ENCODE data around the gene ERBB2. TPM values are rescaled to one million over a fixed set of nuclear protein-coding genes. Genes with fewer than 3 reads are reported as not detected.

The ERBB2 gene
- total and polyA plus RNA-seq, 2 of the 13 experiments (the other 11 are each of a cell fraction or from before 2014, with no cell fraction given): 57.7 to 64.1 TPM

DNA sequence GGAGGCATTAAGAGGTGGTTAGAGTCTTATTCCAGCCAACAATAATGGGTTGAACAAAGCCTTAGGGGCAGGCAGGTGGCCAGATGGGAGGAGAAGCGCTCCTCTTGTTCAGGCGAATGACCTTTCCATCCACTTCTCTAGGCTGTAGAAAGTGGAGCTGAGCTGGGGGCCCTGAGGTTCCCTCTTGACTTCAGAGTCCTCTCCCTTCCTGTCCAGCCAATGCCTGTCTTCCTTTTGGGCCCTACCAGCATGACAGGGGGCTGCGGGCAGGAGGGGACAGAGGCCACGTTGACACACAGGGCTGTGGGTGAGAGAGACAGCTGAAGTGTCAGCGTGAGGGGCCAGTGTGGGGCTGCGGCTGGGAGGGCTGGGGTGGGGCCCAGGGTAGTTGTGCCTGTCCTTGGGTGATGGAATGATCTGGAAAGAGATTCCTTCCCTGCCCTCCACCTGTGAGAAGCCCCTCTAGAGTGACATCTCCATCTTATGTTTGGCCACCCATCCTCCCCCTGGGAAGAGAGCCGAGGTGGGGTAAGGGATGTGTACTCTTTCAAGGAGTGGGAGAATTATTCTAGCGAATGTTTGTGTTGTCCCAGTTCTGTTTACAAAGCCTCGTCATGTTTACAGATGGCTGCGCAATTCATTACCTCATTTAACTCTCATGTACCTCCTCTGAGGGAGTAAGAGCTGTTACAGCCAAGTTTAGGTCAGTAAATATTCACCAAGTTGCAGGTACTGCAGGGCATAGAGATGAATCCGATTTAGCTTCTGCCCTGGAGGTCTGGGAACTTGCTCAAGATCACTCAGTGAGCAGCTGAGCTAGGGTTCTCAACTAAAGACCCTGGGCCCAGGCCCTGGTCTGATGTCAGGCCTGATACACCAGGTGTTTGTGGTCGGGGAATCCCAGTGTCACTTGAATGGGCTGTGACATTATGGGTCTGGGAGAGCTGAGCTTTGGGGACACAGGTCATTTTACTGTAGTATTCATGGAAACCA, 3.3 kb downstream of the ERBB2 start (continued):
- TF ChIP-seq GATA4 (IDR thresholded peaks at IDR 0.05; ENCODE audit: borderline replicate concordance, low read depth): no peak; the same call in 1 of the 2 replicates
- TF ChIP-seq THAP7 (CRISPR knock-in tag; IDR thresholded peaks at IDR 0.05): peak; percentile 66; the same call in 1 of the 2 replicates
- TF ChIP-seq, protein P1, sequence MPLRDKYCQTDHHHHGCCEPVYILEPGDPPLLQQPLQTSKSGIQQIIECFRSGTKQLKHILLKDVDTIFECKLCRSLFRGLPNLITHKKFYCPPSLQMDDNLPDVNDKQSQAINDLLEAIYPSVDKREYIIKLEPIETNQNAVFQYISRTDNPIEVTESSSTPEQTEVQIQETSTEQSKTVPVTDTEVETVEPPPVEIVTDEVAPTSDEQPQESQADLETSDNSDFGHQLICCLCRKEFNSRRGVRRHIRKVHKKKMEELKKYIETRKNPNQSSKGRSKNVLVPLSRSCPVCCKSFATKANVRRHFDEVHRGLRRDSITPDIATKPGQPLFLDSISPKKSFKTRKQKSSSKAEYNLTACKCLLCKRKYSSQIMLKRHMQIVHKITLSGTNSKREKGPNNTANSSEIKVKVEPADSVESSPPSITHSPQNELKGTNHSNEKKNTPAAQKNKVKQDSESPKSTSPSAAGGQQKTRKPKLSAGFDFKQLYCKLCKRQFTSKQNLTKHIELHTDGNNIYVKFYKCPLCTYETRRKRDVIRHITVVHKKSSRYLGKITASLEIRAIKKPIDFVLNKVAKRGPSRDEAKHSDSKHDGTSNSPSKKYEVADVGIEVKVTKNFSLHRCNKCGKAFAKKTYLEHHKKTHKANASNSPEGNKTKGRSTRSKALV (CRISPR knock-in tag; IDR thresholded peaks at IDR 0.05): no peak
- TF ChIP-seq ZBTB26 (CRISPR knock-in tag; IDR thresholded peaks at IDR 0.05; ENCODE audit: borderline replicate concordance): no peak; the same call in 1 of the 2 replicates
- peak; percentile 78; the same call in 1 of the 2 replicates for TF ChIP-seq MAZ (IDR thresholded peaks at IDR 0.05; ENCODE audit: borderline replicate concordance, low read depth, low read length)
- TF ChIP-seq MAZ (CRISPR knock-in tag; IDR thresholded peaks at IDR 0.05; ENCODE audit: low read depth): peak; percentile 62
- no peak; the same call in none of the 2 replicates for TF ChIP-seq PAF1 (CRISPR knock-in tag; IDR thresholded peaks at IDR 0.05)
- no peak; the same call in 1 of the 2 replicates for TF ChIP-seq ZNF33A (CRISPR knock-in tag; IDR thresholded peaks at IDR 0.05; ENCODE audit: borderline replicate concordance)
- no peak for TF ChIP-seq SNAI1 (CRISPR knock-in tag; IDR thresholded peaks at IDR 0.05; ENCODE audit: borderline replicate concordance)
- no peak for TF ChIP-seq ZKSCAN1 (IDR thresholded peaks at IDR 0.05; ENCODE audit: low read length)
- TF ChIP-seq, protein P2, sequence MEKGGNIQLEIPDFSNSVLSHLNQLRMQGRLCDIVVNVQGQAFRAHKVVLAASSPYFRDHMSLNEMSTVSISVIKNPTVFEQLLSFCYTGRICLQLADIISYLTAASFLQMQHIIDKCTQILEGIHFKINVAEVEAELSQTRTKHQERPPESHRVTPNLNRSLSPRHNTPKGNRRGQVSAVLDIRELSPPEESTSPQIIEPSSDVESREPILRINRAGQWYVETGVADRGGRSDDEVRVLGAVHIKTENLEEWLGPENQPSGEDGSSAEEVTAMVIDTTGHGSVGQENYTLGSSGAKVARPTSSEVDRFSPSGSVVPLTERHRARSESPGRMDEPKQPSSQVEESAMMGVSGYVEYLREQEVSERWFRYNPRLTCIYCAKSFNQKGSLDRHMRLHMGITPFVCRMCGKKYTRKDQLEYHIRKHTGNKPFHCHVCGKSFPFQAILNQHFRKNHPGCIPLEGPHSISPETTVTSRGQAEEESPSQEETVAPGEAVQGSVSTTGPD (CRISPR knock-in tag; IDR thresholded peaks at IDR 0.05): no peak
- no peak for TF ChIP-seq ZFP41 (CRISPR knock-in tag; IDR thresholded peaks at IDR 0.05; ENCODE audit: borderline replicate concordance)
- no peak for TF ChIP-seq TRIM24 (CRISPR knock-in tag; IDR thresholded peaks at IDR 0.05)
- TF ChIP-seq SP140L (CRISPR knock-in tag; IDR thresholded peaks at IDR 0.05; ENCODE audit: borderline replicate concordance): no peak
- TF ChIP-seq, protein P3, sequence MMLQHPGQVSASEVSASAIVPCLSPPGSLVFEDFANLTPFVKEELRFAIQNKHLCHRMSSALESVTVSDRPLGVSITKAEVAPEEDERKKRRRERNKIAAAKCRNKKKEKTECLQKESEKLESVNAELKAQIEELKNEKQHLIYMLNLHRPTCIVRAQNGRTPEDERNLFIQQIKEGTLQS (CRISPR knock-in tag; IDR thresholded peaks at IDR 0.05): no peak
- TF ChIP-seq, protein P4, sequence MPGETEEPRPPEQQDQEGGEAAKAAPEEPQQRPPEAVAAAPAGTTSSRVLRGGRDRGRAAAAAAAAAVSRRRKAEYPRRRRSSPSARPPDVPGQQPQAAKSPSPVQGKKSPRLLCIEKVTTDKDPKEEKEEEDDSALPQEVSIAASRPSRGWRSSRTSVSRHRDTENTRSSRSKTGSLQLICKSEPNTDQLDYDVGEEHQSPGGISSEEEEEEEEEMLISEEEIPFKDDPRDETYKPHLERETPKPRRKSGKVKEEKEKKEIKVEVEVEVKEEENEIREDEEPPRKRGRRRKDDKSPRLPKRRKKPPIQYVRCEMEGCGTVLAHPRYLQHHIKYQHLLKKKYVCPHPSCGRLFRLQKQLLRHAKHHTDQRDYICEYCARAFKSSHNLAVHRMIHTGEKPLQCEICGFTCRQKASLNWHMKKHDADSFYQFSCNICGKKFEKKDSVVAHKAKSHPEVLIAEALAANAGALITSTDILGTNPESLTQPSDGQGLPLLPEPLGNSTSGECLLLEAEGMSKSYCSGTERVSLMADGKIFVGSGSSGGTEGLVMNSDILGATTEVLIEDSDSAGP (CRISPR knock-in tag; IDR thresholded peaks at IDR 0.05; ENCODE audit: borderline replicate concordance): peak; percentile 62; the same call in 1 of the 2 replicates
- no peak for TF ChIP-seq BRD4 (CRISPR knock-in tag; IDR thresholded peaks at IDR 0.05)
- TF ChIP-seq, protein P5, sequence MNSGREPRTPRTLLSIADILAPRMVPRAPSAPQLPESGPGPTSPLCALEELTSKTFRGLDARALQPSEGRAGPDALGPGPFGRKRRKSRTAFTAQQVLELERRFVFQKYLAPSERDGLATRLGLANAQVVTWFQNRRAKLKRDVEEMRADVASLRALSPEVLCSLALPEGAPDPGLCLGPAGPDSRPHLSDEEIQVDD (CRISPR knock-in tag; IDR thresholded peaks at IDR 0.05; ENCODE audit: borderline replicate concordance): no peak
- peak; percentile 86 for TF ChIP-seq ATF7 (IDR thresholded peaks at IDR 0.05)
- peak; percentile 71; the same call in 1 of the 2 replicates for TF ChIP-seq ATF7 (CRISPR knock-in tag; IDR thresholded peaks at IDR 0.05)
